T1000 (cell line): ENCODE data around the gene CDH6.

ENCODE experiments used
- DNase-seq: peaks from one replicate; lab custom pipeline; 2025; ENCODE audit warnings: mixed read lengths; lab: John Stamatoyannopoulos, UW

The CDH6 gene

DNA sequence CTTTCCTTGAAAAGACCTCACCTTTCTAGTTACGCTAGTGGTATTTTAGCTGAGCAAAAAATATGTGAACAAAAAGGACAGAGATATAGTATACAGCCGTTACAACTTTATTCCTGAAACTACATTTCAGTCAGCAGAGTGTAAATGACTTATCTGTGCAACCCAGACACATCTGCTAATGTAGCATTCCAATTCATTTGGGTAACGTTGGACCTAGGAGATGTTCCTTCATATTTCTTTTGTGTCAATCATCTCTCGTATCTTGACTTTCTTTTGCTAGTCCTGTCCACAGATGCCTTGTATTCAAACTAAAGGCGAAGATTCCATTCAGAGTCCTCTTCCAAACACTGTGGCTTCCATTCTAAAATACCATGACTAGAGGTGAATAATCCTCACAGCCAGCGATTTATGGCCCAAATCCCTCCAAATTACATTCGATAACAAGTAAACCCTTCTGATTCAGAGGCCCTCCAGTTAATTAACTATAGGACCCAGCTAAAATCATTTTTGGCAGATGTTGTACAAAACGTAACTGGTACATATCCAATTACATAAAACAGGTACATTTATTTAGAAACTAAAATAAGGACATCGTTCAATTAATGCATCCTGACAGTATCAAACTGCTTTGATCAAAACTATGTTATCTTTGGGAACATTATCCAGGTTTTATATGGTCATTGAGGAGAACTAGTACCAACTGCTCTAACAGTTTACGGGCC lies 182.7 kb downstream of the CDH6 start:
- no peak for DNase-seq

- DNase-seq, result no peak
Observed at GRCh38 chr5:31377274-31377946, 183.9 kb downstream of the CDH6 start.

GRCh38 chr5:31378136-31378535 lies 184.7 kb downstream of the CDH6 start:
- DNase-seq, result no peak
